Measurements from ENCODE around the gene CCDC154. TPM values are rescaled to one million over a fixed set of nuclear protein-coding genes. Genes with fewer than 3 reads are reported as not detected.

CCDC154 gene
- total and polyA plus RNA-seq, 9 of the 15 experiments (the other 6 are each of a cell fraction or from before 2014, with no cell fraction given): 0.15 to 1.4 (median 0.20) TPM; not detected in 5

DNA sequence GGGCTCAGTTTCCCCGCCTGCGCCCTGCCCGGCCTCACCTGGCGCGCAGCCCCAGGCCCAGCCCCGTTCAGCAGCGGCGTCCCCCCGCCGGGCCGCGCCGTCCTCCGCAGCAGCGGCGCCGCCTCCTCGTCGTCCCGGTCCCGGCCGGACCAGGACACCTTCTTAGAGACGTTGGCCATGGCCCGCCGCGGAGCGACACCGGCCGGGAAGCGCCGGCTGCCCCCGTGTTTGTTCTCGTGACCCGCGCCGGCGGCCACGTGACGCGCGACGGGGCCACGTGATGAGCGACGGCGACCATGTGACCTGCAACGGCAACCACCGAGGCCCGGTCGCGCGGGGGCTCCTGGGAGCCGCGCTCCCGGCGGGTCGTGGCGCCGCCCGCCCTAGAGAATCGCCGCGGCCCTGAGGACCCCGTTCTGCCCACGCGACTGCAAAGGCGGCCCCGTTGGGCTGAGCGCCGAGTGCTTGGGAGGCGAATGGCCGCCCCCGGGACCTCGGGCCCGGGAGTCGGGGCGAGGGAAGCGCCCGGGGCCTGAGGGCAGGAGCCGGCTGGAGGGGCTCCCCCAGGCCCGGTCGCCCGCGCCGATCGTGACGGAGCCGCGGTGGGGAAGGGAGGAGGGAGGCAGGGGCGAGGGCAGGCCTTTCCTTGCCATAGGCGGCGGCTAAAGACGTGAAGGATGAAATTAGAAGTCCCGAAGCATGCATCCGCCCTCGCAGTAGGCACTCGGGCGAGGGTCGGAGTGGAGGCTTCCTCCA lies 30.6 kb upstream of the CCDC154 start, which contains the start of gene CLCN7 (continued):
- TF ChIP-seq PKNOX1 (IDR thresholded peaks at IDR 0.05) (no peak), POLR2B (IDR thresholded peaks at IDR 0.05; ENCODE audit: low read depth, partially characterized antibody) (peak; percentile 77), SMAD3 (CRISPR knock-in tag; conservative IDR thresholded peaks at IDR 0.05) (no peak), ZNF764 (CRISPR knock-in tag; IDR thresholded peaks at IDR 0.05; ENCODE audit: low read depth) (no peak), ZNF224 (CRISPR knock-in tag; IDR thresholded peaks at IDR 0.05) (peak; percentile 91), HBP1 (CRISPR knock-in tag; IDR thresholded peaks at IDR 0.05) (no peak), NFATC3 (IDR thresholded peaks at IDR 0.05) (no peak), ZNF124 (CRISPR knock-in tag; IDR thresholded peaks at IDR 0.05) (peak; percentile 58; the same call in 1 of the 2 replicates), ZNF444 (CRISPR knock-in tag; IDR thresholded peaks at IDR 0.05) (no peak), MAFF (IDR thresholded peaks at IDR 0.05; ENCODE audit: low read length) (no peak), ARNT (IDR thresholded peaks at IDR 0.05) (no peak), ZNF644 (tag; IDR thresholded peaks at IDR 0.05; ENCODE audit: low read depth) (no peak)
- TF ChIP-seq, protein P1, sequence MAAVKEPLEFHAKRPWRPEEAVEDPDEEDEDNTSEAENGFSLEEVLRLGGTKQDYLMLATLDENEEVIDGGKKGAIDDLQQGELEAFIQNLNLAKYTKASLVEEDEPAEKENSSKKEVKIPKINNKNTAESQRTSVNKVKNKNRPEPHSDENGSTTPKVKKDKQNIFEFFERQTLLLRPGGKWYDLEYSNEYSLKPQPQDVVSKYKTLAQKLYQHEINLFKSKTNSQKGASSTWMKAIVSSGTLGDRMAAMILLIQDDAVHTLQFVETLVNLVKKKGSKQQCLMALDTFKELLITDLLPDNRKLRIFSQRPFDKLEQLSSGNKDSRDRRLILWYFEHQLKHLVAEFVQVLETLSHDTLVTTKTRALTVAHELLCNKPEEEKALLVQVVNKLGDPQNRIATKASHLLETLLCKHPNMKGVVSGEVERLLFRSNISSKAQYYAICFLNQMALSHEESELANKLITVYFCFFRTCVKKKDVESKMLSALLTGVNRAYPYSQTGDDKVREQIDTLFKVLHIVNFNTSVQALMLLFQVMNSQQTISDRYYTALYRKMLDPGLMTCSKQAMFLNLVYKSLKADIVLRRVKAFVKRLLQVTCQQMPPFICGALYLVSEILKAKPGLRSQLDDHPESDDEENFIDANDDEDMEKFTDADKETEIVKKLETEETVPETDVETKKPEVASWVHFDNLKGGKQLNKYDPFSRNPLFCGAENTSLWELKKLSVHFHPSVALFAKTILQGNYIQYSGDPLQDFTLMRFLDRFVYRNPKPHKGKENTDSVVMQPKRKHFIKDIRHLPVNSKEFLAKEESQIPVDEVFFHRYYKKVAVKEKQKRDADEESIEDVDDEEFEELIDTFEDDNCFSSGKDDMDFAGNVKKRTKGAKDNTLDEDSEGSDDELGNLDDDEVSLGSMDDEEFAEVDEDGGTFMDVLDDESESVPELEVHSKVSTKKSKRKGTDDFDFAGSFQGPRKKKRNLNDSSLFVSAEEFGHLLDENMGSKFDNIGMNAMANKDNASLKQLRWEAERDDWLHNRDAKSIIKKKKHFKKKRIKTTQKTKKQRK (IDR thresholded peaks at IDR 0.05; ENCODE audit: borderline replicate concordance, low read depth, low read length): no peak
- TF ChIP-seq, protein P2, sequence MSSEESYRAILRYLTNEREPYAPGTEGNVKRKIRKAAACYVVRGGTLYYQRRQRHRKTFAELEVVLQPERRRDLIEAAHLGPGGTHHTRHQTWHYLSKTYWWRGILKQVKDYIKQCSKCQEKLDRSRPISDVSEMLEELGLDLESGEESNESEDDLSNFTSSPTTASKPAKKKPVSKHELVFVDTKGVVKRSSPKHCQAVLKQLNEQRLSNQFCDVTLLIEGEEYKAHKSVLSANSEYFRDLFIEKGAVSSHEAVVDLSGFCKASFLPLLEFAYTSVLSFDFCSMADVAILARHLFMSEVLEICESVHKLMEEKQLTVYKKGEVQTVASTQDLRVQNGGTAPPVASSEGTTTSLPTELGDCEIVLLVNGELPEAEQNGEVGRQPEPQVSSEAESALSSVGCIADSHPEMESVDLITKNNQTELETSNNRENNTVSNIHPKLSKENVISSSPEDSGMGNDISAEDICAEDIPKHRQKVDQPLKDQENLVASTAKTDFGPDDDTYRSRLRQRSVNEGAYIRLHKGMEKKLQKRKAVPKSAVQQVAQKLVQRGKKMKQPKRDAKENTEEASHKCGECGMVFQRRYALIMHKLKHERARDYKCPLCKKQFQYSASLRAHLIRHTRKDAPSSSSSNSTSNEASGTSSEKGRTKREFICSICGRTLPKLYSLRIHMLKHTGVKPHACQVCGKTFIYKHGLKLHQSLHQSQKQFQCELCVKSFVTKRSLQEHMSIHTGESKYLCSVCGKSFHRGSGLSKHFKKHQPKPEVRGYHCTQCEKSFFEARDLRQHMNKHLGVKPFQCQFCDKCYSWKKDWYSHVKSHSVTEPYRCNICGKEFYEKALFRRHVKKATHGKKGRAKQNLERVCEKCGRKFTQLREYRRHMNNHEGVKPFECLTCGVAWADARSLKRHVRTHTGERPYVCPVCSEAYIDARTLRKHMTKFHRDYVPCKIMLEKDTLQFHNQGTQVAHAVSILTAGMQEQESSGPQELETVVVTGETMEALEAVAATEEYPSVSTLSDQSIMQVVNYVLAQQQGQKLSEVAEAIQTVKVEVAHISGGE (CRISPR knock-in tag; IDR thresholded peaks at IDR 0.05): peak in 1 of 3 experiments; percentile 58; a peak in 2 of 6 replicates
